HG02885 (cell line): ENCODE data around the gene RORC.
"Not testable (repeated sequence)": the region's sequence is repeated elsewhere in the genome, so short reads cannot be mapped to it uniquely, and the experiment has no call there.

ENCODE experiments used
- ATAC-seq: cut with Tn5 transposase; IDR thresholded peaks from one replicate; pipeline ENCODE4 v1.9.1; 2021; ENCODE audit warnings: mild to moderate bottlenecking; ENCODE audit not compliant: unreplicated experiment, poor library complexity

The RORC gene

GRCh38 chr1:151809290-151809984 is 22.2 kb downstream of the RORC start:
- ATAC-seq, result no peak

- no peak for ATAC-seq
Observed at GRCh38 chr1:151807766-151808165, 23.8 kb downstream of the RORC start.

- ATAC-seq, result no peak
Observed at GRCh38 chr1:151807131-151807530, 24.5 kb downstream of the RORC start.

GRCh38 chr1:151806170-151806569 is 25.4 kb downstream of the RORC start:
- ATAC-seq, result no peak

GRCh38 chr1:151805066-151805820 is 26.4 kb downstream of the RORC start, which contains the start of gene LINGO4:
TSS of gene LINGO4 (minus strand) at chr1:151805419. CDS start at chr1:151802704, 2,715 bp downstream.
- ATAC-seq, result no peak

- no peak for ATAC-seq
Observed at GRCh38 chr1:151803915-151804314, 27.7 kb downstream of the RORC start.

- ATAC-seq, result no peak
Observed at GRCh38 chr1:151803164-151803563, 28.4 kb downstream of the RORC start.

GRCh38 chr1:151802372-151802771 is 29.2 kb downstream of the RORC start:
- ATAC-seq, result no peak

GRCh38 chr1:151801846-151802245 is 29.8 kb downstream of the RORC start:
- ATAC-seq, result no peak

GRCh38 chr1:151801310-151801820 is 30.2 kb downstream of the RORC start:
- ATAC-seq, result no peak

- ATAC-seq, result no peak
Observed at GRCh38 chr1:151800830-151801229, 30.8 kb downstream of the RORC start.

GRCh38 chr1:151799179-151800022 is 32.2 kb downstream of the RORC start:
- no peak for ATAC-seq

- no peak for ATAC-seq
Observed at GRCh38 chr1:151798571-151798970, 33.0 kb downstream of the RORC start.

GRCh38 chr1:151790940-151791651 is 40.5 kb downstream of the RORC start:
- ATAC-seq, result no peak

GRCh38 chr1:151790071-151790939 is 41.3 kb downstream of the RORC start, which contains the start of gene TDRKH:
TSS of gene TDRKH (minus strand) at chr1:151790500. CDS start at chr1:151783022, 7,478 bp downstream.
- peak; percentile 97 for ATAC-seq

GRCh38 chr1:151787689-151788088 is 43.9 kb downstream of the RORC start:
- no peak for ATAC-seq

GRCh38 chr1:151783796-151784195 is 47.8 kb downstream of the RORC start:
- no peak for ATAC-seq

- no peak for ATAC-seq
Observed at GRCh38 chr1:151782741-151783140, 48.9 kb downstream of the RORC start.

- not testable (repeated sequence) for ATAC-seq
Observed at GRCh38 chr1:151782026-151782425, 49.6 kb downstream of the RORC start.
